BJ (cell line): ENCODE measurements around the gene ZNF337. TPM values are rescaled to one million over a fixed set of nuclear protein-coding genes. Genes with fewer than 3 reads are reported as not detected.
"Not testable (repeated sequence)": the region's sequence is repeated elsewhere in the genome, so short reads cannot be mapped to it uniquely, and the experiment has no call there.

Experiments used
- CTCF ChIA-PET: fragments of 350-600 bp; formaldehyde crosslinking; extraction: SDS; loops from one replicate; lab custom pipeline; 2021; ENCODE audit warnings: antibody characterized with exemption, inconsistent platforms; lab: Yijun Ruan, JAX
- POLR2A ChIA-PET: fragments of 300-600 bp; sonication (Branson Sonifier 250); formaldehyde crosslinking; extraction: SDS; loops from one replicate; lab custom pipeline; 2021; ENCODE audit warnings: antibody characterized with exemption; lab: Charles Lee
- DNase-seq: peaks from one replicate; pipeline ENCODE4 v3.0.0-alpha.2; 2011; ENCODE audit warnings: low read depth
- H3K27me3 ChIP-seq: 2 replicates; pipeline ENCODE4 v1.6.0; 2011; ENCODE audit warnings: low read length; ENCODE audit not compliant: control insufficient read depth, insufficient read depth
- H3K36me3 ChIP-seq: 2 replicates; pipeline ENCODE4 v1.5.1; 2011; ENCODE audit warnings: low read length; ENCODE audit not compliant: control insufficient read depth, insufficient read depth
- H3K4me3 ChIP-seq: 2 replicates; pipeline ENCODE4 v1.5.1; 2011; ENCODE audit warnings: low read depth, mild to moderate bottlenecking, control low read depth, low read length
- CTCF ChIP-seq: IDR thresholded peaks from 2 replicates; pipeline ENCODE4 v1.5.1; 2011; ENCODE audit warnings: low read depth, mild to moderate bottlenecking, control low read depth, inconsistent platforms, low read length, moderate library complexity; ENCODE audit not compliant: insufficient read depth
- polyA plus RNA-seq: library from polyadenylated mRNA; depleted of rRNA; stranded (reverse); fragments of >200 nt; gene quantifications from 2 replicates; pipeline ENCODE4 v1.2.3, GENCODE V29; 2011

The ZNF337 gene
- polyA plus RNA-seq, 1 experiment: 8.2 TPM

DNA sequence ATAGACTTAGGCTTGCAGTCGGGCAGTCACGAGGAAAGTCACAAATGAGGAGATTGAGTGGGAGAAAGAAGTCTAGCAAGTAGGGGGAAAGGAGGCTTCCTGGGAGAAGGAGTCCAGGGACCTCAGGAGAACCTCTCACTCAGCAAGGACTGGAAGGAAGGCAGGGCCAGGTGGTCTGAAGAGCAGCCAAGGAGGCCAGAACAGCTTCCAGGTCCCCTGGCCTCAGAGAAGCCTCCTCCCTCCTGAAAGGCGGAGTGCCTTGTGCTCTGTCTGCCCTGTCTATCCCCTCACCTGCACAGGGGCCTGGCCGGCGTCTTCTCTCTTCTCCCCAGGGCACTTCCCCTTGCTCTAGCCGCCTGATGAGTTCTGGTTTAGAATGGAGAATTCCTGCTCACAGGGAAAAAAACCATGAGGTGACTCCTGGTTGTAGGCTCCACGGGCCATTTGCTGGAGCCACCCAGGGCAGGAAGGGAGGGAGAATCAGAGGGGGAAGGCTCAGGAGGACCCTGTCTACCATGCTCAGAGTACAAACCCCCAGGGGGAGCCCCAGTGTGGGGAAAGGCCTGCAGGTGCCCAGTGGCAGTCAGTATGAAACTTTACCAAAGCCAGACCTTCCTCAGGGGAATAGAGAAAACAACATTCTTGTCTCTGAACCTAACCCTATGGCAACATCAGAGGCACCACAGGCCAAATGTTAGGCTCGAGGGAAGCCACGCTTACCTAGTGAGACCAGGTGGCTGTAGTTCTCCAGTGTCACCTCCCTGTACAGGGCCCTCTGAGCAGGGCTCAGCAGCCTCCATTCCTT, 11.2 kb downstream of the ZNF337 start:
- TF ChIP-seq CTCF: no peak
- CTCF ChIA-PET: no interaction called here
- DNase-seq: no peak
- peaks cover 11% of the 10 kb centered on the region for H3K36me3 ChIP-seq
- POLR2A ChIA-PET: interaction anchor here (0.6 kb wide), 1 partner anchor 277 kb away, joined by 5 read pairs; no protein-coding TSS in a partner anchor
- no peaks in the 10 kb centered on the region for H3K27me3 ChIP-seq
- no peak overlapping the region for H3K4me3 ChIP-seq

GRCh38 chr20:25683826-25684225, 12.8 kb downstream of the ZNF337 start:
- CTCF ChIA-PET, H3K27me3 ChIP-seq, POLR2A ChIA-PET, DNase-seq, H3K4me3 ChIP-seq: not testable (repeated sequence)
- peaks cover 11% of the 10 kb centered on the region for H3K36me3 ChIP-seq

DNA sequence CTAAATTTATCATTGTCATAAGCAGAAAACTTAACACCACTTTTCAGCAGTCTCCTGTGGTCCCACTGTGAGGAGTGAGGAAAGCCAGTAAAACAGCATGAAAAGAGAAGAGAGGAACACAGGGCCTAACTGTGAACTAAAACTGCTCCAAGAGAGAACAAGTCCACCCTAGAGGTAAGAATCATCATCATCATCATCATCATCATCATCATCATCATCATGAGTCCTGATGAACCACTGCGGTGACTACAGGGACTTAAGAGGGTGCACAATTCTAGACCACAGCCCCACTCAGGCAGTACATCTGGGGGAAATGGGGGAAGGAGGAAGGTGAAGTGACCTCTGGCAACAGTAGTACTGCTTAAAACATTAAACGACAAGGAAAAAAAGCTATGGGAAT, 13.6 kb downstream of the ZNF337 start:
- no peak for DNase-seq
- ChIA-PET CTCF (no interaction called here), POLR2A (no interaction called here)
- Histone ChIP-seq H3K4me3 (no peak overlapping the region), H3K27me3 (no peaks in the 10 kb centered on the region), H3K36me3 (peaks cover 13% of the 10 kb centered on the region)
- TF ChIP-seq CTCF: no peak

DNA sequence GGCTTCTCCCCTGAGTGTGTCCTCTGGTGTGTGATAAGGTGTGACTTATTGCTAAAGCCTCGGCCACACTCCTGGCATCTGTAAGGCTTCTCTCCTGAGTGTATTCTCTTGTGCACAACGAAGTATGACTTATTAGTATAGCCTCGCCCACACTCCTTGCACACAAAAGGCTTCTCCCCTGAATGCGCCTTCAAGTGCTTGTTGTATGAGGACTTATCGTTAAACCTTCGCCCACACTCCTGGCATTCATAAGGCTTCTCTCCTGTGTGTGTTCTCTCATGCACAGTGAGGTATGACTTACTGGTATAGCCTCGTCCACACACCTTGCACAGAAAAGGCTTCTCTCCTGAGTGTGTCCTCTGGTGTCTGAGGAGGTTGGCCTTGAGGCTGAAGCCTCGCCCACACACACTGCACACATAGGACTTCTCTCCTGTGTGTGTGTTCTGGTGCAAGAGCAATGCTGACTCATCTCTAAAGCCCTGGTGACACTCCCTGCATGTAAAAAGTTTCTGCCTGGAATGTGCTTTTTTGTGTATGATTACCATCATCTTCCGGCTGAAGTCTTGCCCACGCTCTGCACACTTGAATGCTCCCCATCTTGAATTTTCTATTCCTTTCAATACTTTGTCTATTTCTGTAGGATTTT, 20.4 kb downstream of the ZNF337 start:
- peak; percentile 18 for DNase-seq
- Histone ChIP-seq H3K27me3 (no peaks in the 10 kb centered on the region), H3K36me3 (peaks cover 18% of the 10 kb centered on the region), H3K4me3 (no peak overlapping the region)
- CTCF ChIA-PET: no interaction called here
- TF ChIP-seq CTCF: no peak
- POLR2A ChIA-PET: no interaction called here

DNA sequence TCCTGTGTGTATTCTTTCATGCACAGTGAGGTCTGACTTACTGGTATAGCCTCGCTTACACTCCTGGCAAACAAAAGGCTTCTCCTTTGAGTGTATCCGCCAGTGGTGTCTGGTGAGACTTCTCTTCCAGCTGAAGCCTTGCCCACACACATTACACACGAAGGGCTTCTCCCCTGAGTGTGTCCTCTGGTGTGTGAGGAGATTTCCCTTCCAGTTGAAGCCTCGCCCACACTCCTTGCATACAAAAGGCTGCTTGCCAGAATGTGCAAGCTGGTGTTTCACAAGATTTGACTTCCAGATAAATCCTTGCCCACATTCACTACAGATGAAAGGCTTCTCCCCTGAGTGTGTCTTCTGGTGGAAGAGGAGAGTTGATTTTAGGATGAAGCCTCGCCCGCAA, 21.5 kb downstream of the ZNF337 start:
- no peak for DNase-seq
- no peak for TF ChIP-seq CTCF
- Histone ChIP-seq H3K4me3 (no peak overlapping the region), H3K36me3 (peaks cover 18% of the 10 kb centered on the region), H3K27me3 (no peaks in the 10 kb centered on the region)
- ChIA-PET CTCF (no interaction called here), POLR2A (no interaction called here)
